HG02938 (cell line): Measurements from ENCODE around the gene UBE3A.
"Not testable (repeated sequence)": the region's sequence is repeated elsewhere in the genome, so short reads cannot be mapped to it uniquely, and the experiment has no call there.

Experiments used
- ATAC-seq: cut with Tn5 transposase; IDR thresholded peaks from one replicate; pipeline ENCODE4 v1.9.1; 2021; ENCODE audit warnings: mild to moderate bottlenecking, moderate library complexity; ENCODE audit not compliant: unreplicated experiment

UBE3A gene

GRCh38 chr15:25439369-25439836, 579 bp upstream of the UBE3A start:
- ATAC-seq: peak; percentile 13

GRCh38 chr15:25437777-25438600, 835 bp downstream of the UBE3A start:
- ATAC-seq: peak; percentile 44

- ATAC-seq: no peak
These were observed 2.1 kb downstream of the UBE3A start for GRCh38 chr15:25436707-25437106.

GRCh38 chr15:25435474-25436243, 3.2 kb downstream of the UBE3A start:
- ATAC-seq: no peak

- no peak for ATAC-seq
These were observed 5.5 kb downstream of the UBE3A start for GRCh38 chr15:25433118-25433865.

- no peak for ATAC-seq
These were observed 6.8 kb downstream of the UBE3A start for GRCh38 chr15:25431836-25432561.

- ATAC-seq: no peak
These were observed 11.0 kb downstream of the UBE3A start for GRCh38 chr15:25427861-25428260.

GRCh38 chr15:25426896-25427610, 11.8 kb downstream of the UBE3A start:
- ATAC-seq: no peak

GRCh38 chr15:25424073-25424472, 14.8 kb downstream of the UBE3A start:
- no peak for ATAC-seq

GRCh38 chr15:25422021-25422420, 16.8 kb downstream of the UBE3A start:
- no peak for ATAC-seq

GRCh38 chr15:25418202-25418601, 20.6 kb downstream of the UBE3A start:
- ATAC-seq: no peak

GRCh38 chr15:25417604-25418003, 21.2 kb downstream of the UBE3A start:
- ATAC-seq: no peak

- ATAC-seq: peak; percentile 62
These were observed 22.1 kb downstream of the UBE3A start for GRCh38 chr15:25416693-25417092.

- ATAC-seq: no peak
These were observed 23.1 kb downstream of the UBE3A start for GRCh38 chr15:25415707-25416106.

- ATAC-seq: no peak
These were observed 23.6 kb downstream of the UBE3A start for GRCh38 chr15:25415217-25415616.

- no peak for ATAC-seq
These were observed 28.2 kb downstream of the UBE3A start for GRCh38 chr15:25410649-25411048.

GRCh38 chr15:25409731-25410130, 29.1 kb downstream of the UBE3A start:
- not testable (repeated sequence) for ATAC-seq

GRCh38 chr15:25408929-25409328, 29.9 kb downstream of the UBE3A start:
- ATAC-seq: no peak

- ATAC-seq: no peak
These were observed 30.4 kb downstream of the UBE3A start for GRCh38 chr15:25408428-25408827.

GRCh38 chr15:25407950-25408349, 30.9 kb downstream of the UBE3A start:
- no peak for ATAC-seq
